ENCODE data around the gene GIN1. TPM values are rescaled to one million over a fixed set of nuclear protein-coding genes. Genes with fewer than 3 reads are reported as not detected.
A peak's percentile ranks its signal among the peaks of the same experiment; 100 is the strongest.

The GIN1 gene
- total RNA-seq, 1 experiment from 2014 or later: 5.7 TPM

DNA sequence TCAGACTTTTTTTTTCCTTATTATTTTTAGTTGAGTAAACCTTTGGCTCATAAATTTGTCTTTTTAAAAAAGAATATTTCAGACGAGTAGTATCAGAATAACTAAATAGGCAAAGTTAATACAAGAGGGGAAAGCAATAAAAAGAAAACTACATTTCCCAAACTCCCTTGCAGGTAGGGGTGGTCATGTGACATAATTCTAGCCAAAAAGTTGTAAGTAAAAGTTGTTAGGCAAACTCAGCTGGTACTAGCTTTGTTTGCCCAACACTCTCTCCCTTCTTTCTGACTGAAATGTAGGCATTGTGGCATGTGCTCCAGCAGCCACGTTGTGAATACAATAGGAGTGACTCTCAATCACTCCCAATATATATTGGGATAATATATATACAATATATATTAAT, 20.9 kb downstream of the GIN1 start:
- no peaks in the 10 kb centered on the region for H3K9me3 Mint-ChIP-seq
- TF ChIP-seq USF2 (CRISPR knock-in tag; IDR thresholded peaks at IDR 0.05): peak; percentile 86
- peak; percentile 76 for TF ChIP-seq USF1 (CRISPR knock-in tag; IDR thresholded peaks at IDR 0.05)
- TF ChIP-seq ZNF232 (CRISPR knock-in tag; IDR thresholded peaks at IDR 0.05): no peak
- no peak for TF ChIP-seq SMAD4 (CRISPR knock-in tag; IDR thresholded peaks at IDR 0.05)
- TF ChIP-seq, protein P1, sequence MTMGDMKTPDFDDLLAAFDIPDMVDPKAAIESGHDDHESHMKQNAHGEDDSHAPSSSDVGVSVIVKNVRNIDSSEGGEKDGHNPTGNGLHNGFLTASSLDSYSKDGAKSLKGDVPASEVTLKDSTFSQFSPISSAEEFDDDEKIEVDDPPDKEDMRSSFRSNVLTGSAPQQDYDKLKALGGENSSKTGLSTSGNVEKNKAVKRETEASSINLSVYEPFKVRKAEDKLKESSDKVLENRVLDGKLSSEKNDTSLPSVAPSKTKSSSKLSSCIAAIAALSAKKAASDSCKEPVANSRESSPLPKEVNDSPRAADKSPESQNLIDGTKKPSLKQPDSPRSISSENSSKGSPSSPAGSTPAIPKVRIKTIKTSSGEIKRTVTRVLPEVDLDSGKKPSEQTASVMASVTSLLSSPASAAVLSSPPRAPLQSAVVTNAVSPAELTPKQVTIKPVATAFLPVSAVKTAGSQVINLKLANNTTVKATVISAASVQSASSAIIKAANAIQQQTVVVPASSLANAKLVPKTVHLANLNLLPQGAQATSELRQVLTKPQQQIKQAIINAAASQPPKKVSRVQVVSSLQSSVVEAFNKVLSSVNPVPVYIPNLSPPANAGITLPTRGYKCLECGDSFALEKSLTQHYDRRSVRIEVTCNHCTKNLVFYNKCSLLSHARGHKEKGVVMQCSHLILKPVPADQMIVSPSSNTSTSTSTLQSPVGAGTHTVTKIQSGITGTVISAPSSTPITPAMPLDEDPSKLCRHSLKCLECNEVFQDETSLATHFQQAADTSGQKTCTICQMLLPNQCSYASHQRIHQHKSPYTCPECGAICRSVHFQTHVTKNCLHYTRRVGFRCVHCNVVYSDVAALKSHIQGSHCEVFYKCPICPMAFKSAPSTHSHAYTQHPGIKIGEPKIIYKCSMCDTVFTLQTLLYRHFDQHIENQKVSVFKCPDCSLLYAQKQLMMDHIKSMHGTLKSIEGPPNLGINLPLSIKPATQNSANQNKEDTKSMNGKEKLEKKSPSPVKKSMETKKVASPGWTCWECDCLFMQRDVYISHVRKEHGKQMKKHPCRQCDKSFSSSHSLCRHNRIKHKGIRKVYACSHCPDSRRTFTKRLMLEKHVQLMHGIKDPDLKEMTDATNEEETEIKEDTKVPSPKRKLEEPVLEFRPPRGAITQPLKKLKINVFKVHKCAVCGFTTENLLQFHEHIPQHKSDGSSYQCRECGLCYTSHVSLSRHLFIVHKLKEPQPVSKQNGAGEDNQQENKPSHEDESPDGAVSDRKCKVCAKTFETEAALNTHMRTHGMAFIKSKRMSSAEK (CRISPR knock-in tag; IDR thresholded peaks at IDR 0.05; ENCODE audit: borderline replicate concordance): no peak
- ATAC-seq: no peak
- no peak overlapping the region for H3K27ac Mint-ChIP-seq
- DNase-seq (ENCODE audit: low spot score): no peak
- POLR2A ChIA-PET: no interaction called here
- CTCF ChIA-PET: no interaction called here
- H3K4me1 Mint-ChIP-seq: no peaks in the 10 kb centered on the region
- 0 out of 2 replicates have a peak, but pooled peaks cover 4% of the 10 kb centered on the region for H3K36me3 Mint-ChIP-seq
- no peaks in the 10 kb centered on the region for H3K27me3 Mint-ChIP-seq (ENCODE audit: low read depth)
- no peak overlapping the region for H3K4me3 Mint-ChIP-seq

GRCh38 chr5:103094737-103095136, 25.2 kb downstream of the GIN1 start:
- Mint-ChIP-seq H3K4me1 (no peaks in the 10 kb centered on the region), H3K27ac (no peak overlapping the region), H3K4me3 (no peak overlapping the region), H3K27me3 (ENCODE audit: low read depth) (no peaks in the 10 kb centered on the region), H3K36me3 (peaks cover 3% of the 10 kb centered on the region), H3K9me3 (no peaks in the 10 kb centered on the region)
- ChIA-PET POLR2A (no interaction called here), CTCF (no interaction called here)
- DNase-seq (ENCODE audit: low spot score) (no peak), ATAC-seq (no peak)
- no peak for TF ChIP-seq HMGA2 (CRISPR knock-in tag; IDR thresholded peaks at IDR 0.05)
- no peak for TF ChIP-seq E2F5 (CRISPR knock-in tag; IDR thresholded peaks at IDR 0.05)
- no peak for TF ChIP-seq NFE2L1 (CRISPR knock-in tag; IDR thresholded peaks at IDR 0.05)
- TF ChIP-seq, protein P2, sequence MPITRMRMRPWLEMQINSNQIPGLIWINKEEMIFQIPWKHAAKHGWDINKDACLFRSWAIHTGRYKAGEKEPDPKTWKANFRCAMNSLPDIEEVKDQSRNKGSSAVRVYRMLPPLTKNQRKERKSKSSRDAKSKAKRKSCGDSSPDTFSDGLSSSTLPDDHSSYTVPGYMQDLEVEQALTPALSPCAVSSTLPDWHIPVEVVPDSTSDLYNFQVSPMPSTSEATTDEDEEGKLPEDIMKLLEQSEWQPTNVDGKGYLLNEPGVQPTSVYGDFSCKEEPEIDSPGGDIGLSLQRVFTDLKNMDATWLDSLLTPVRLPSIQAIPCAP (CRISPR knock-in tag; IDR thresholded peaks at IDR 0.05): no peak
- no peak for TF ChIP-seq ZNF317 (CRISPR knock-in tag; IDR thresholded peaks at IDR 0.05; ENCODE audit: borderline replicate concordance, low read depth)

- Mint-ChIP-seq H3K4me1 (no peaks in the 10 kb centered on the region), H3K36me3 (peaks cover 3% of the 10 kb centered on the region), H3K9me3 (no peaks in the 10 kb centered on the region), H3K27ac (no peak overlapping the region), H3K4me3 (no peak overlapping the region), H3K27me3 (ENCODE audit: low read depth) (no peaks in the 10 kb centered on the region)
- DNase-seq (ENCODE audit: low spot score) (no peak), ATAC-seq (no peak)
- CTCF ChIA-PET: no interaction called here
- POLR2A ChIA-PET: no interaction called here
- no peak for TF ChIP-seq STAT6 (CRISPR knock-in tag; conservative IDR thresholded peaks at IDR 0.05; ENCODE audit: low read depth)
- TF ChIP-seq, protein P3, sequence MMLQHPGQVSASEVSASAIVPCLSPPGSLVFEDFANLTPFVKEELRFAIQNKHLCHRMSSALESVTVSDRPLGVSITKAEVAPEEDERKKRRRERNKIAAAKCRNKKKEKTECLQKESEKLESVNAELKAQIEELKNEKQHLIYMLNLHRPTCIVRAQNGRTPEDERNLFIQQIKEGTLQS (CRISPR knock-in tag; conservative IDR thresholded peaks at IDR 0.05): no peak
- no peak for TF ChIP-seq SMAD3 (CRISPR knock-in tag; IDR thresholded peaks at IDR 0.05; ENCODE audit: borderline replicate concordance)
- no peak for TF ChIP-seq ZNF317 (CRISPR knock-in tag; IDR thresholded peaks at IDR 0.05; ENCODE audit: borderline replicate concordance, low read depth)
- no peak for TF ChIP-seq NFATC4 (CRISPR knock-in tag; IDR thresholded peaks at IDR 0.05)
- no peak for TF ChIP-seq ZNF416 (CRISPR knock-in tag; IDR thresholded peaks at IDR 0.05)
- no peak for TF ChIP-seq ZBTB21 (CRISPR knock-in tag; IDR thresholded peaks at IDR 0.05; ENCODE audit: borderline replicate concordance)
- no peak for TF ChIP-seq SP1 (CRISPR knock-in tag; conservative IDR thresholded peaks at IDR 0.05)
- TF ChIP-seq TP53 (CRISPR knock-in tag; IDR thresholded peaks at IDR 0.05): no peak
- TF ChIP-seq NR2C2 (CRISPR knock-in tag; IDR thresholded peaks at IDR 0.05): no peak
- TF ChIP-seq, protein P4, sequence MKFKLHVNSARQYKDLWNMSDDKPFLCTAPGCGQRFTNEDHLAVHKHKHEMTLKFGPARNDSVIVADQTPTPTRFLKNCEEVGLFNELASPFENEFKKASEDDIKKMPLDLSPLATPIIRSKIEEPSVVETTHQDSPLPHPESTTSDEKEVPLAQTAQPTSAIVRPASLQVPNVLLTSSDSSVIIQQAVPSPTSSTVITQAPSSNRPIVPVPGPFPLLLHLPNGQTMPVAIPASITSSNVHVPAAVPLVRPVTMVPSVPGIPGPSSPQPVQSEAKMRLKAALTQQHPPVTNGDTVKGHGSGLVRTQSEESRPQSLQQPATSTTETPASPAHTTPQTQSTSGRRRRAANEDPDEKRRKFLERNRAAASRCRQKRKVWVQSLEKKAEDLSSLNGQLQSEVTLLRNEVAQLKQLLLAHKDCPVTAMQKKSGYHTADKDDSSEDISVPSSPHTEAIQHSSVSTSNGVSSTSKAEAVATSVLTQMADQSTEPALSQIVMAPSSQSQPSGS (CRISPR knock-in tag; IDR thresholded peaks at IDR 0.05; ENCODE audit: borderline replicate concordance, low read depth): no peak
- no peak for TF ChIP-seq USF2 (CRISPR knock-in tag; IDR thresholded peaks at IDR 0.05)
These were observed 26.2 kb downstream of the GIN1 start for GRCh38 chr5:103093727-103094126.
